Measurements from ENCODE around the gene ZNF789.

The ZNF789 gene

GRCh38 chr7:99514050-99514449 lies 41.4 kb downstream of the ZNF789 start:
- no peak for DNase-seq

GRCh38 chr7:99521399-99521798 lies 48.7 kb downstream of the ZNF789 start:
- DNase-seq = no peak

DNA sequence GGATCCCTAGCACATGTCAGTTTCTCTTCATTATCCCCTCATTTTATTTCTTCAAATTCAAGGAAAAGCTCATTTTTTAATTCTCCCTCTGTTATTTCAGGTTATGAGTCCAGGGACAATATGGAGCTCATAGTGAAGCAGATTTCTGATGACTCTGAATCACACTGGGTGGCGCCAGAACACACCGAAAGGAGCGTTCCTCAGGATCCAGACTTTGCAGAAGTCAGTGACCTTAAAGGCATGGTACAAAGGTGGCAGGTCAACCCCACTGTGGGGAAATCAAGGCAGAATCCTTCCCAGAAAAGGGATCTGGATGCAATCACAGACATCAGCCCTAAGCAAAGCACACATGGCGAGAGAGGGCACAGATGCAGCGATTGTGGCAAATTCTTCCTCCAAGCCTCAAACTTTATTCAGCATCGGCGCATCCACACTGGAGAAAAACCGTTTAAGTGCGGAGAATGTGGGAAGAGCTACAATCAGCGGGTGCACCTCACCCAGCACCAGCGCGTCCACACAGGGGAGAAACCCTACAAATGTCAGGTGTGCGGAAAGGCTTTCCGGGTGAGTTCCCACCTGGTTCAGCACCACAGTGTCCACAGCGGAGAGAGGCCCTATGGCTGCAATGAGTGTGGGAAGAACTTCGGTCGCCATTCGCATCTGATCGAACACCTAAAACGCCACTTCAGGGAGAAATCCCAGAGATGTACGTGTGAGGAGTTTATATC lies 53.2 kb downstream of the ZNF789 start:
- no peak for DNase-seq

DNA sequence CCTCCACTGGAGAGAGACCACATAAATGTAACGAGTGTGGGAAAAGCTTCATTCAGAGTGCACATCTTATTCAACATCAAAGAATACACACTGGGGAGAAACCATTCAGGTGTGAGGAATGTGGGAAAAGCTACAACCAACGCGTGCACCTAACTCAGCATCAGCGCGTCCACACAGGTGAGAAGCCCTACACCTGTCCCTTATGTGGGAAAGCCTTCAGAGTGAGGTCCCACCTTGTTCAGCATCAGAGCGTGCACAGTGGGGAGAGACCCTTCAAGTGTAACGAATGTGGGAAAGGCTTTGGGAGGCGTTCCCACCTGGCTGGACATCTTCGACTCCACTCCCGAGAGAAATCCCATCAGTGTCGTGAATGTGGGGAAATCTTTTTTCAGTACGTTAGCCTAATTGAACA lies 58.7 kb downstream of the ZNF789 start:
- DNase-seq = no peak

GRCh38 chr7:99535667-99536066 lies 63.0 kb downstream of the ZNF789 start:
- DNase-seq = no peak
